Measurements from ENCODE around the gene THOC5.

GRCh38 chr22:29559853-29560252 lies 6.3 kb upstream of the THOC5 start:
- TF ChIP-seq CTCF (IDR thresholded peaks at IDR 0.05), result no peak
- no peak for TF ChIP-seq POLR2A (IDR thresholded peaks at IDR 0.05)

Measured in thyroid gland (tissue), 4 donors.